Neural cell (in vitro differentiated cells): ENCODE measurements around the gene PYGM. TPM values are rescaled to one million over a fixed set of nuclear protein-coding genes. Genes with fewer than 3 reads are reported as not detected.

Experiments
- H2AFZ ChIP-seq: fragments of 200-600, 300-800 bp; sonication (generic), shearing (Covaris generic); 2 replicates; pipeline ENCODE4 v1.6.0; 2014; ENCODE audit warnings: low read depth, mild to moderate bottlenecking, antibody characterized with exemption, low read length, moderate library complexity
- H3F3A ChIP-seq: fragments of 200-600 bp; shearing (Covaris generic); 2 replicates; pipeline ENCODE4 v1.6.1; 2016; ENCODE audit warnings: mild to moderate bottlenecking, moderate library complexity, mixed read lengths, antibody characterized with exemption, low read length; ENCODE audit not compliant: insufficient read depth, poor library complexity, severe bottlenecking
- H3K27ac ChIP-seq: fragments of 200-600, 300-800 bp; sonication (generic), shearing (Covaris generic); 2 replicates; pipeline ENCODE4 v1.5.1; 2014; ENCODE audit warnings: mild to moderate bottlenecking, low read length, moderate library complexity
- H3K27me3 ChIP-seq: fragments of 300-800, 200-600 bp; sonication (generic), shearing (Covaris generic); 2 replicates; pipeline ENCODE4 v1.6.0; 2014; ENCODE audit warnings: mild to moderate bottlenecking, low read depth, low read length, moderate library complexity; ENCODE audit not compliant: insufficient read depth
- H3K36me3 ChIP-seq: fragments of 300-800, 200-600 bp; sonication (generic), shearing (Covaris generic); 2 replicates; pipeline ENCODE4 v1.5.1; 2014; ENCODE audit warnings: mild to moderate bottlenecking, antibody characterized with exemption, low read length, moderate library complexity; ENCODE audit not compliant: insufficient read depth
- H3K4me2 ChIP-seq: fragments of 300-800, 200-600 bp; sonication (generic), shearing (Covaris generic); 2 replicates; pipeline ENCODE4 v1.6.0; 2014; ENCODE audit warnings: mild to moderate bottlenecking, low read length
- H3K4me3 ChIP-seq: fragments of 300-800, 200-600 bp; sonication (generic), shearing (Covaris generic); 2 replicates; pipeline ENCODE4 v1.5.1; 2014; ENCODE audit warnings: mild to moderate bottlenecking, low read length, moderate library complexity
- H3K79me2 ChIP-seq: fragments of 200-600 bp; shearing (Covaris generic); replicated peaks from 2 replicates; pipeline ENCODE4 v1.6.0; 2014; ENCODE audit warnings: mild to moderate bottlenecking, low read length, moderate library complexity; ENCODE audit not compliant: insufficient read depth
- H3K9ac ChIP-seq: fragments of 300-800, 200-600 bp; sonication (generic), shearing (Covaris generic); 2 replicates; pipeline ENCODE4 v1.6.1; 2016; ENCODE audit warnings: mild to moderate bottlenecking, low read length, mixed read lengths
- H3K9me2 ChIP-seq: fragments of 200-600 bp; shearing (Covaris generic); 2 replicates; pipeline ENCODE4 v1.6.1; 2016; ENCODE audit warnings: mild to moderate bottlenecking, low read length, mixed read lengths; ENCODE audit not compliant: insufficient read depth
- H3K9me3 ChIP-seq: fragments of 200-600, 300-800 bp; sonication (generic), shearing (Covaris generic); 2 replicates; pipeline ENCODE4 v1.6.1; 2016; ENCODE audit warnings: mild to moderate bottlenecking, mixed run types, low read length, moderate library complexity, mixed read lengths
- H4K20me1 ChIP-seq: fragments of 200-600 bp; shearing (Covaris generic); 2 replicates; pipeline ENCODE4 v1.6.1; 2016; ENCODE audit warnings: mild to moderate bottlenecking, mixed run types; ENCODE audit not compliant: insufficient read depth
- EP300 ChIP-seq: fragments of 450-650 bp; conservative IDR thresholded peaks from 2 replicates; pipeline ENCODE4 v1.6.1; 2014; ENCODE audit warnings: antibody characterized with exemption, mild to moderate bottlenecking, moderate library complexity; ENCODE audit not compliant: poor library complexity, severe bottlenecking
- EZH2 ChIP-seq: fragments of 200-600, 300-800 bp; shearing (Covaris generic), sonication (generic); IDR thresholded peaks from 2 replicates; pipeline ENCODE4 v1.6.1; 2014; ENCODE audit warnings: antibody characterized with exemption, low read length, borderline replicate concordance, mild to moderate bottlenecking; ENCODE audit not compliant: insufficient read depth, poor library complexity, severe bottlenecking
- MXI1 ChIP-seq: fragments of 450-650 bp; conservative IDR thresholded peaks from 2 replicates; pipeline ENCODE4 v1.6.1; 2014; ENCODE audit warnings: antibody characterized with exemption, mild to moderate bottlenecking; ENCODE audit not compliant: poor library complexity, severe bottlenecking
- POLR2AphosphoS5 ChIP-seq: IDR thresholded peaks from 2 replicates; pipeline ENCODE4 v1.6.1; 2012
- RAD21 ChIP-seq: fragments of 450-650 bp; conservative IDR thresholded peaks from 2 replicates; pipeline ENCODE4 v1.6.1; 2014; ENCODE audit warnings: antibody characterized with exemption, mild to moderate bottlenecking, moderate library complexity
- REST ChIP-seq: IDR thresholded peaks from 2 replicates; pipeline ENCODE4 v1.6.1; 2012; ENCODE audit warnings: borderline replicate concordance
- SMC3 ChIP-seq: fragments of 450-650 bp; conservative IDR thresholded peaks from 2 replicates; pipeline ENCODE4 v1.6.1; 2014; ENCODE audit warnings: antibody characterized with exemption, mild to moderate bottlenecking, moderate library complexity; ENCODE audit not compliant: poor library complexity
- TAF1 ChIP-seq: IDR thresholded peaks from 2 replicates; pipeline ENCODE4 v1.6.1; 2012; ENCODE audit warnings: low read depth
- polyA plus RNA-seq: library from polyadenylated mRNA; depleted of rRNA; stranded (reverse); fragments of >200 nt; gene quantifications from 2 replicates; pipeline ENCODE4 v1.2.3, GENCODE V29; 2014
- TF ChIP-seq, protein P1 (sequence below): fragments of 450-650 bp; IDR thresholded peaks from 2 replicates; pipeline ENCODE4 v1.5.1; 2014; ENCODE audit warnings: antibody characterized with exemption, mild to moderate bottlenecking, moderate library complexity; ENCODE audit not compliant: poor library complexity, severe bottlenecking

PYGM gene
- polyA plus RNA-seq, 1 donor from 2014 or later, result 0.43 TPM

- H2AFZ ChIP-seq, result no peak overlapping the region
- H3K9ac ChIP-seq, result peak overlapping the region; percentile 64
- H3K79me2 ChIP-seq, result peaks cover 57% of the 10 kb centered on the region
- no peak for TF ChIP-seq TAF1
- no peak for TF ChIP-seq REST
- TF ChIP-seq, protein P1, sequence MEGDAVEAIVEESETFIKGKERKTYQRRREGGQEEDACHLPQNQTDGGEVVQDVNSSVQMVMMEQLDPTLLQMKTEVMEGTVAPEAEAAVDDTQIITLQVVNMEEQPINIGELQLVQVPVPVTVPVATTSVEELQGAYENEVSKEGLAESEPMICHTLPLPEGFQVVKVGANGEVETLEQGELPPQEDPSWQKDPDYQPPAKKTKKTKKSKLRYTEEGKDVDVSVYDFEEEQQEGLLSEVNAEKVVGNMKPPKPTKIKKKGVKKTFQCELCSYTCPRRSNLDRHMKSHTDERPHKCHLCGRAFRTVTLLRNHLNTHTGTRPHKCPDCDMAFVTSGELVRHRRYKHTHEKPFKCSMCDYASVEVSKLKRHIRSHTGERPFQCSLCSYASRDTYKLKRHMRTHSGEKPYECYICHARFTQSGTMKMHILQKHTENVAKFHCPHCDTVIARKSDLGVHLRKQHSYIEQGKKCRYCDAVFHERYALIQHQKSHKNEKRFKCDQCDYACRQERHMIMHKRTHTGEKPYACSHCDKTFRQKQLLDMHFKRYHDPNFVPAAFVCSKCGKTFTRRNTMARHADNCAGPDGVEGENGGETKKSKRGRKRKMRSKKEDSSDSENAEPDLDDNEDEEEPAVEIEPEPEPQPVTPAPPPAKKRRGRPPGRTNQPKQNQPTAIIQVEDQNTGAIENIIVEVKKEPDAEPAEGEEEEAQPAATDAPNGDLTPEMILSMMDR, result peak; percentile 28
- H3K4me3 ChIP-seq, result peak overlapping the region; percentile 64
- no peaks in the 10 kb centered on the region for H3F3A ChIP-seq
- no peaks in the 10 kb centered on the region for H3K9me2 ChIP-seq
- peak overlapping the region; percentile 88 for H3K27ac ChIP-seq
- H3K9me3 ChIP-seq, result no peaks in the 10 kb centered on the region
- H3K36me3 ChIP-seq, result no peaks in the 10 kb centered on the region
- H4K20me1 ChIP-seq, result peaks cover 30% of the 10 kb centered on the region
- H3K4me2 ChIP-seq, result no peak overlapping the region
- H3K27me3 ChIP-seq, result no peaks in the 10 kb centered on the region
Measured at GRCh38 chr11:64717268-64717578, 42.6 kb downstream of the PYGM start.

DNA sequence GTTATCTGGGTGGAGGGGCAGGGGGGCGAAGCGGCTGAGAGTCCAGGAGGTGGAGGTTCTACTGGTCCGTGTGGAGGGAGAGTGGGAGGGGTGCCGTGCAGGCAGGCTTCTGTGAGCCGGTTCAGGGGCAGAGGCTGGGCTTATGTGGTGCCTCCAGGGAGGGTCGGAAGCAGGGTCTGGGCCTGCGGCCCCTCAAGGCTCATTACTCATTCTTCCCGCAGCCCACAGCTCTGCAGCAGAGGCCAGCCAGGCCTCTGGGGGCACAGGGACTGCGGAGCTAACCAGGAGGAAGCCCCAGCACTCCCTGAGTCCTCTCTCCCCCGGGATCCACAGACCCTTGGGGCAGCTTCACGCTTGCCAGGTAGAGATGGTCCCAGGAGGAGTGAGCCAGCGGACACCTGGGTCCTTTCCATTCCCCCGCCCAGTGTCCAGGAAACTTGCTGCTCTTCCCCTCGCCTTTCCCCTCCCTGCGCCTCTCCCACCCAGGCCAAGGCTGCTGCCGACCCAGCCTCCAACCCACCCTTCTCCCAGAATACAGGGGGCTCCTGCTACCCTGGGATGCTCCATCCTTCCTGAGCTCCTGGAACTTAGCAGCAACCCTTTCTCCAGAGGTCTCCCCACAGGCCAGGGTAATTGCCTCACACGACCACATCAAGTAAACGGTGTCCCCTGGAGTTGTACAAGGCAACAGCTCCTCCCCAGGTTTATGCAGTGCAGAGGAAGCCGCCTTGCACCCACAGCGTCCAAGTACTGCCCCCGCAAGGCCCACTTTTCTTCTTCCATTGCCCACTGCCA is 43.1 kb downstream of the PYGM start:
- Histone ChIP-seq H2AFZ (no peak overlapping the region), H3K4me3 (peak overlapping the region; percentile 64), H3K9me2 (no peaks in the 10 kb centered on the region), H3K27me3 (no peaks in the 10 kb centered on the region), H3K79me2 (peaks cover 57% of the 10 kb centered on the region), H3K4me2 (no peak overlapping the region), H4K20me1 (peaks cover 36% of the 10 kb centered on the region), H3K27ac (peak overlapping the region; percentile 88), H3K36me3 (no peaks in the 10 kb centered on the region), H3F3A (no peaks in the 10 kb centered on the region), H3K9ac (peak overlapping the region; percentile 64), H3K9me3 (no peaks in the 10 kb centered on the region)
- no peak for TF ChIP-seq POLR2AphosphoS5
- TF ChIP-seq EP300, result no peak
- no peak for TF ChIP-seq TAF1
- TF ChIP-seq, protein P1, result no peak
- TF ChIP-seq EZH2, result no peak
- TF ChIP-seq REST, result no peak
- no peak for TF ChIP-seq SMC3
- TF ChIP-seq MXI1, result no peak
- TF ChIP-seq RAD21, result no peak
